Measurements from ENCODE around the gene NR3C2. TPM values are rescaled to one million over a fixed set of nuclear protein-coding genes. Genes with fewer than 3 reads are reported as not detected.
"Not testable (repeated sequence)": the region's sequence is repeated elsewhere in the genome, so short reads cannot be mapped to it uniquely, and the experiment has no call there.

The NR3C2 gene
- total and polyA plus RNA-seq, 3 donors from 2014 or later: 17.6 to 28.1 (median 19.9) TPM

DNA sequence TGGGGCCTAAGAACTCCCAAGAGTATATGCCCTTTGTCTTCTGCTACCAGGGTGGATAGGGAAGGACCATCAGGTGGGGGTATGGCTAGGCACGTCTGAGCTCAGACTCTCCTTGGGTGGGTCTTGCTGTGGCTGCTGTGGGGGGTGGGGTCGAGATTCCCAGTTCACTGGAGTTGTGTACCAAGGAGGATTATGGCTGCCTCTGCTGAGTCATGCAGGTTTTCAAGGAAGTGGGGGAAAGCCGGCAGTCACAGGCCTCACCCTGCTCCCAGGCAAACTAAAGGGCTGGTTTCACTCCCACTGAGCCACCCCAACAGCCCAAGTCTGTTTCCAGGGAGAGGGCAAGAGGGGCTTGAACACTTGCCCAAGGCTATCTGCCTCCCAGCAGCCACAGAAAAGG is 249.7 kb downstream of the NR3C2 start:
- no peak overlapping the region for H3K27ac ChIP-seq
- no peak for TF ChIP-seq POLR2A (IDR thresholded peaks at IDR 0.05)
- TF ChIP-seq, protein P1, sequence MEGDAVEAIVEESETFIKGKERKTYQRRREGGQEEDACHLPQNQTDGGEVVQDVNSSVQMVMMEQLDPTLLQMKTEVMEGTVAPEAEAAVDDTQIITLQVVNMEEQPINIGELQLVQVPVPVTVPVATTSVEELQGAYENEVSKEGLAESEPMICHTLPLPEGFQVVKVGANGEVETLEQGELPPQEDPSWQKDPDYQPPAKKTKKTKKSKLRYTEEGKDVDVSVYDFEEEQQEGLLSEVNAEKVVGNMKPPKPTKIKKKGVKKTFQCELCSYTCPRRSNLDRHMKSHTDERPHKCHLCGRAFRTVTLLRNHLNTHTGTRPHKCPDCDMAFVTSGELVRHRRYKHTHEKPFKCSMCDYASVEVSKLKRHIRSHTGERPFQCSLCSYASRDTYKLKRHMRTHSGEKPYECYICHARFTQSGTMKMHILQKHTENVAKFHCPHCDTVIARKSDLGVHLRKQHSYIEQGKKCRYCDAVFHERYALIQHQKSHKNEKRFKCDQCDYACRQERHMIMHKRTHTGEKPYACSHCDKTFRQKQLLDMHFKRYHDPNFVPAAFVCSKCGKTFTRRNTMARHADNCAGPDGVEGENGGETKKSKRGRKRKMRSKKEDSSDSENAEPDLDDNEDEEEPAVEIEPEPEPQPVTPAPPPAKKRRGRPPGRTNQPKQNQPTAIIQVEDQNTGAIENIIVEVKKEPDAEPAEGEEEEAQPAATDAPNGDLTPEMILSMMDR (IDR thresholded peaks at IDR 0.05): no peak
- no peak overlapping the region for H3K4me3 ChIP-seq
- H3K9me3 ChIP-seq: no peaks in the 10 kb centered on the region
- H3K27me3 ChIP-seq: no peaks in the 10 kb centered on the region
- DNase-seq: peak; percentile 41
- H3K4me1 ChIP-seq: peaks cover 12% of the 10 kb centered on the region
- WGBS, 2 donors: 78 to 90% methylated on average over 3 of the region's 3 CpGs
- H3K36me3 ChIP-seq (ENCODE audit: low read depth, missing control alignments): no peaks in the 10 kb centered on the region
- intact Hi-C loops (cut with DNase I; ENCODE audit: low total_unique reads): no loop called here

DNA sequence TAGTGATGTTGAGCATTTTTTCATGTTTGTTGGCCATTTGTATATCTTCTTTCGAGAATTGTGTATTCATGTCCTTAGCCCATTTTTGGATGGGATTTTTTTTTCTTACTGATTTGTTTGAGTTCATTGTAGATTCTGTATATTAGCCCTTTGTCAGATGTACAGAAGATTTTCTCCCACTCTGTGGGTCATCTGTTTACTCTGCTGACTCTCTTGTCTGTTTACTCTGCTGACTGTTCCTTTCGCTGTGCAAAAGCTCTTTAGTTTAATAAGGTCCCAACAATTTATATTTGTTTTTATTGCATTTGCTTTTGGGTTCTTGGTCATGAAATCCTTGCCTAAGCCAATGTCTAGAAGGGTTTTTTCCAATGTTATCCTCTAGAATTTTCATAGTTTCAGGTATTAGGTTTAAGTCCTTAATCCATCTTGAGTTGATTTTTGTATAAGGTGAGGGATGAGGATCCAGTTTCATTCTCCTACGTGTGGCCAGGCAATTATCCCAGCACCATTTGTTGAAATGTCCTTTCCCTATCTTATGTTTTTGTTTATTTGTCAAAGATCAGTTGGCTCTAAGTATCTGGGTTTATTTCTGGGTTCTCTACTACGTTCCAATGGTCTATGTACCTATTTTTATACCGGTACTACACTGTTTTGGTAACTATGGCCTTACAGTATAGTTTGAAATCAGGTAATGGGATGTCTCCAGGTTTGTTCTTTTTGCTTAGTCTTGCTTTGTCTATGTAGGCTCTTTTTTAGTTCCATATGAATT is 254.6 kb downstream of the NR3C2 start:
- H3K36me3 ChIP-seq (ENCODE audit: low read depth, missing control alignments); H3K27me3 ChIP-seq; H3K4me3 ChIP-seq; H3K27ac ChIP-seq; H3K9me3 ChIP-seq; H3K4me1 ChIP-seq; DNase-seq; intact Hi-C loops (cut with DNase I; ENCODE audit: low total_unique reads): not testable (repeated sequence)
- 89 to 90% methylated on average over 5 of the region's 5 CpGs for WGBS, 2 donors

DNA sequence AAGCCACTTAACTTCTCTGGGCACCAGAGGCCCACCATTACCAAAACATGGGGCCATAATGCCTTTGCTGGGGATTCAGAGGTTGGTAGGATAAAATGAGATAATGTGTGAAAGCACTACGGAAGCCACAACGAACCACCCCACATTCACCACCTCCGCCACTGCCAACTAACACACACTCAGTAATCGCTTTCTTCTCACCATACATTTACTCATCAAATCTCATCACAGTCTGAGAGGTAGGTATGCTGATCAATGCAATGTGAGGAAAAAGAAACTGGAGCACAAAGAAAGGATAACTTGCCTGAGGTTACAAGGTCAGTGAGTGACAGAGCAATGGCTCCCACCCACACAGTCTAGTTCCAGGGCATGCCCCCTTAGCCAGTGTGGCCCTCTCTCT is 257.3 kb downstream of the NR3C2 start:
- no peaks in the 10 kb centered on the region for H3K27me3 ChIP-seq
- intact Hi-C loops (cut with DNase I; ENCODE audit: low total_unique reads): no loop called here
- no peaks in the 10 kb centered on the region for H3K36me3 ChIP-seq (ENCODE audit: low read depth, missing control alignments)
- H3K4me1 ChIP-seq: no peaks in the 10 kb centered on the region
- H3K4me3 ChIP-seq: no peak overlapping the region
- 93 to 97% methylated on average over 4 of the region's 4 CpGs for WGBS, 2 donors
- TF ChIP-seq, protein P1 (IDR thresholded peaks at IDR 0.05): no peak
- no peak for TF ChIP-seq POLR2A (IDR thresholded peaks at IDR 0.05)
- H3K9me3 ChIP-seq: no peaks in the 10 kb centered on the region
- no peak overlapping the region for H3K27ac ChIP-seq
- no peak for DNase-seq

DNA sequence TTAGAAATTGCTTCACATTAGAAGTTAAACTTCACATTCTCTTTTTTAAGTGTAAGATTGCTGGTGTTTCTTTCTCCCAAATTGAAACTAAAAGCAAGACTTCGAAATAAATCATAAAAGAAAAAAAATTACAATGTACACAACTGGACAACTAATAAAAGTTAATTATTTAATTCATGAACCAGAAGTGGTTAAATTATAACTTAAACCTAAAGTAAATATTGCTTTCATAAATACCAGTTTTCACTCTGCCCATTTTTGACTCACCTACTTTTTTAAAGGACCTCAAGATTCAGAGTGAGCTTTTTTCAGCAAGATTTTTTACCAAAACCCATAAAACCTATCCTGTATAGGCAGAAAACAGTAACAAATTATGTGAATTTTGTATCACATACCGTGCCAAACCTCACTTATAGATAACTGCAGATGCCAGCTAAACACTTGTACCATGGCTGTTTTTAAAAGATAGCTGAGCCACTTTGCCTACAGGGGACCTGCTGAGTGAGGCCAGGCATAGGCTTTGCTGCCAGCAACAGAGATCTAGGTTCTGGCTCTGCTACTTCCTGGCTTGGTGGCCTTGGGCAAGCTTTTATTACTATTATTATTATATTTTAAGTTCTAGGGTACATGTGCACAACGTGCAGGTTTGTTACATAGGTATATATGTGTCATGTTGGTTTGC is 259.8 kb downstream of the NR3C2 start:
- Histone ChIP-seq H3K27me3 (no peaks in the 10 kb centered on the region), H3K4me3 (no peak overlapping the region), H3K9me3 (no peaks in the 10 kb centered on the region), H3K4me1 (no peaks in the 10 kb centered on the region), H3K36me3 (ENCODE audit: low read depth, missing control alignments) (no peaks in the 10 kb centered on the region), H3K27ac (no peak overlapping the region)
- TF ChIP-seq, protein P1 (IDR thresholded peaks at IDR 0.05): no peak
- no peak for TF ChIP-seq POLR2A (IDR thresholded peaks at IDR 0.05)
- WGBS, 2 donors: 77 to 84% methylated on average over 3 of the region's 3 CpGs
- intact Hi-C loops (cut with DNase I; ENCODE audit: low total_unique reads): no loop called here
- no peak for DNase-seq

DNA sequence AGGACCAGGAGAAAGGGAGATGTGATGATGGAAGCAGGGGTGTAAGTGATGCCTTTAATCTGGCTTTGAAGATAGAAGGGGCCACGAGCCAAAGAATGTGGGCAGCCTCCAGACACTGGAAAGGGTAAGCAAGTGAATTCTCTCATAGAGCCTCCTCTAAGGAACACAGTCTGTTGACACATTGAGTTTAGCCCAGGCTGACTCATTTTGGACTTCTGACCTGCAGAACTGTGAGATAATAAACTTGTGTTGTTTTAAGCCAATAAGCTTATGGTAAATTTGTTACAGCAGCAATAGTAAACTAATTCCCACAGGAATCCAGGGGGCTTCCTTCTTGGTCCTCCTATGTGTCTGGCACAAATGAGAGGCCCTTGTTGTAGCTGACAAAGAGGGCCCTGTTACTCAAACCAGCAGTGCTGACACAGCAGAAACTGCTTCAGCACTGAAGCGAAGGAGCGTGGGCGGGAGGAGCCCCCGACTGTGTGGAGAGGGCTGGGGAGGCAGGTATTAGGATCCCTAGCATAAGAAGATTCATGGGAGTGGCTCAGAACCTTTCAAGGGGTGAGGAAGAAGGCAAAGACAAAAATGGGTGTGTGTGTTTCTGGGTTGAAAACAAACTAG is 268.7 kb downstream of the NR3C2 start:
- intact Hi-C loops (cut with DNase I; ENCODE audit: low total_unique reads): no loop called here
- WGBS, 2 donors: 71 to 89% methylated on average over 5 of the region's 5 CpGs
- no peak for DNase-seq
- TF ChIP-seq, protein P1 (IDR thresholded peaks at IDR 0.05): no peak
- no peak for TF ChIP-seq POLR2A (IDR thresholded peaks at IDR 0.05)
- no peaks in the 10 kb centered on the region for H3K4me1 ChIP-seq
- H3K36me3 ChIP-seq (ENCODE audit: low read depth, missing control alignments): no peaks in the 10 kb centered on the region
- H3K27ac ChIP-seq: no peak overlapping the region
- no peak overlapping the region for H3K4me3 ChIP-seq
- H3K9me3 ChIP-seq: no peaks in the 10 kb centered on the region
- H3K27me3 ChIP-seq: no peaks in the 10 kb centered on the region

All from testis (tissue), 3 donors.